Fibroblast of lung (primary cell): ENCODE results near the gene DRAXIN.
A peak's percentile ranks its signal among the peaks of the same experiment; 100 is the strongest.

Experiments used
- EZH2 ChIP-seq: IDR thresholded peaks from 2 replicates; pipeline ENCODE4 v1.5.1; 2012; ENCODE audit warnings: low read length, control low read depth, mild to moderate bottlenecking; ENCODE audit errors: missing control alignments
- TF ChIP-seq, protein P1 (sequence below), 2 donors: IDR thresholded peaks in 1 of 2; conservative IDR thresholded peaks in 1 of 2; 1 replicate in 1 of 2; 2 replicates in 1 of 2; pipeline ENCODE4 v1.5.1; 2011 to 2012; ENCODE audit warnings: low read length in 2 of 2, control low read depth in 1 of 2, inconsistent platforms in 1 of 2, low read depth in 1 of 2, mild to moderate bottlenecking in 1 of 2

DNA sequence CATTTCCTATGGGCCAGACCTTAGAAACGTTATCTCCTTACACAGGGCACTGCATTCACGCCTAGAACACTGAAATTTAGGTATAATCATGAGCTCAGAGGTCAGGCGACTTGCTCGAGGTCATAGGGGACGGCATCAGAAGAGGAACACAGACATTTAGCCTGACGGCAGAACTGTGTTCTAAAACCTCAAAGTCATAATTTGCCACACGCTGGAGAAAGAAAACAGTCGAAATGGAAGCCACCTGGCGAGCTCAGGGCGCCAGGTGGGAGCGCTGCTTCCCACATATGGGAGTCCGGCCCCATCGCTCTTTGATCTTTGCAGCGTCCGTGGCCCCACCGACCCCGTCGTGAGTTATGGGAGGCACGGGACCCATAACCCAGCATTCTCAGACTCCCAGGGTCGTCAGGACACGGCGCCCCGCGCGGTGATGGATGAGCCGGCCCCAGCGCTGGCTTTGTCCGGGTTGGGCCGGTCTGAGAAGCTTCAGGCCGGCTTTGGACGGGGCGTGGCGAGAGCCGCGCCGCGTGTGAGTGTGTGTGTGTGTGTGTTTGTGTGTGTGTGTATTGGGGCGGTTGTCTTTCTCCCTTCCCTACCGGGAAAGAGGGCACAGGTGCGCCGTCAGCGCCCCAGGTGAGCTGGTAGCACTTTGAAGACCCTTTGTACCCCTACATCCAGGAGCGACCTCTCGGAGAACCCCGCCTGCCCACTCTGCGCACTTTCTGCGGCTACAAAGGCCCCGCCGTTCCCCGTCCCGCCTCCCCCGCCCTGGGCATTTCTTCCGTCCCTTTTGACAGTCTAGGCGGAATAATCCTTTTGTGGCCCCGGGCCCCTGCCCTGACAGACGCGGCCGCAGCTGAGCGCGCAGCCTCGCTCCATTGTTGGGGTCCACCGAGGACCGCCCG lies 861 bp upstream of the DRAXIN start:
- TF ChIP-seq, protein P1, sequence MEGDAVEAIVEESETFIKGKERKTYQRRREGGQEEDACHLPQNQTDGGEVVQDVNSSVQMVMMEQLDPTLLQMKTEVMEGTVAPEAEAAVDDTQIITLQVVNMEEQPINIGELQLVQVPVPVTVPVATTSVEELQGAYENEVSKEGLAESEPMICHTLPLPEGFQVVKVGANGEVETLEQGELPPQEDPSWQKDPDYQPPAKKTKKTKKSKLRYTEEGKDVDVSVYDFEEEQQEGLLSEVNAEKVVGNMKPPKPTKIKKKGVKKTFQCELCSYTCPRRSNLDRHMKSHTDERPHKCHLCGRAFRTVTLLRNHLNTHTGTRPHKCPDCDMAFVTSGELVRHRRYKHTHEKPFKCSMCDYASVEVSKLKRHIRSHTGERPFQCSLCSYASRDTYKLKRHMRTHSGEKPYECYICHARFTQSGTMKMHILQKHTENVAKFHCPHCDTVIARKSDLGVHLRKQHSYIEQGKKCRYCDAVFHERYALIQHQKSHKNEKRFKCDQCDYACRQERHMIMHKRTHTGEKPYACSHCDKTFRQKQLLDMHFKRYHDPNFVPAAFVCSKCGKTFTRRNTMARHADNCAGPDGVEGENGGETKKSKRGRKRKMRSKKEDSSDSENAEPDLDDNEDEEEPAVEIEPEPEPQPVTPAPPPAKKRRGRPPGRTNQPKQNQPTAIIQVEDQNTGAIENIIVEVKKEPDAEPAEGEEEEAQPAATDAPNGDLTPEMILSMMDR (conservative IDR thresholded peaks at IDR 0.05 in 1 of 2, IDR thresholded peaks at IDR 0.05 in 1 of 2; ENCODE audit: low read depth in 1 of 2, low read length in 2 of 2), result no peak
- TF ChIP-seq EZH2, result peak; percentile 94
